ENCODE data around the gene HLA-DQA1.
"Not testable (repeated sequence)": the region's sequence is repeated elsewhere in the genome, so short reads cannot be mapped to it uniquely, and the experiment has no call there.

The HLA-DQA1 gene

GRCh38 chr6:32637219-32637880 lies at the start of gene HLA-DQA1:
HLA-DQA1 (plus strand) TSS chr6:32637406; CDS start chr6:32637459, 53 bp downstream.
- no peak for DNase-seq

DNA sequence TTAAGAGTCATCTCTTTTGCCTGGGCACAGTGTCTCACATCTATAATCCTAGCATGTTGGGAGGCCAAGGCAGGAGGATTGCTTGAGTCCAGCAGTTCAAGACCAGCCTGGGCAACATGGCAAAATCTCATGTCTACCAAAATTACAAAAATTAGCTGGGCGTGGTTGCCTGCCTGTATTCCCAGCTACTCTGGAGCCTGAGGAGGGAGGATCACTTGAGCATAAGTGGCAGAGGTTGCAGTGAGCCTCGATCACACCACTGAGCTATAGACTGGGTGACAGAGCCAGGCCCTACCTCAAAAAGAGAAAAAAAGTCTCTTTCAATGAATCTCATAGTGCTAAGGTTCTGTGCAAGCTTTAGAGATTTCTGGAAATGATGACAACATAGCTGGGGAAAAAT lies 49.0 kb upstream of the HLA-DQA1 start:
- DNase-seq: no peak

DNA sequence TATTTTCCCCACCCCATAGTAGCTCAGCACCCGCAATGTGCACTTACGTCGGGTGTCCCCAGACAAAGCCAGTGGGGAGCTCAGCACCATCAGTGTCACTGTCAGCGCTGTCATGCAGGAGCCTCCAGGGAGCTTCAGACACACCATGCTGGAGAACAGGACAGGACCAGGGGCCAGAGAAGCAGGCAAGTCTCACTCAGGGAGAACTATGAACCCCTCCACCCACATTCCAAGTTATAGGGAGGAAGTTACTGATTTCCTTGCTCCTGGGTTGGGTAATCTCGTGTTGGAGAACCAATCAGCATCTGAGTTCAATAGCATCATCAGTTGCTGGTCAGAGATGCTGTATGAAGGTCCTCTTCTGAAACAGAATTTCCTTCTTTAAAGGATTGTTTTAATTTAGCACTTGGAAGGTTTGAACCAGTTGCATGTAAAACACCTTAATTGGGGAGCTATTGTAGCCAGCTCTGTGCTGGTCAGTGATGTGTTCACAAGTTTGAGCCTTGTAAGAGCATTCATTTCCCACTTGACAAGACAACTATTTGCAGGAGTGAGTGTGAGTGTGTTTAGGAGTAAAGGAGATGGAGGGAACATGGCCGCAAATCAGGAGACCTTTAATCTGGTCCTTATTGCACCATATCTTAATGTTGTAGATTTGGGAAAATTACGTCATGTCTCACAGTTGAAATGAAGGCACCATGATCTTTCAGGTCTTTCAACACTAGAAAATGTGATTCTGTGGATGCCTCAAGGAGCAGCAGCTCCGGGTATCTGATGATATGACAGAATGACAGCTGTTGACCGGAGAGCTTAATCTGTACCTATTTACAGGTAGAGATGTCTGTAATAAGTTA lies 47.4 kb upstream of the HLA-DQA1 start, which contains the start of gene HLA-DRB1:
HLA-DRB1 (minus strand) TSS at position 253 of the 854 bp plus-strand sequence; CDS start at position 147, 106 bp downstream.
- DNase-seq: no peak

- DNase-seq: not testable (repeated sequence)
These were observed 46.5 kb upstream of the HLA-DQA1 start for GRCh38 chr6:32590713-32591112.

DNA sequence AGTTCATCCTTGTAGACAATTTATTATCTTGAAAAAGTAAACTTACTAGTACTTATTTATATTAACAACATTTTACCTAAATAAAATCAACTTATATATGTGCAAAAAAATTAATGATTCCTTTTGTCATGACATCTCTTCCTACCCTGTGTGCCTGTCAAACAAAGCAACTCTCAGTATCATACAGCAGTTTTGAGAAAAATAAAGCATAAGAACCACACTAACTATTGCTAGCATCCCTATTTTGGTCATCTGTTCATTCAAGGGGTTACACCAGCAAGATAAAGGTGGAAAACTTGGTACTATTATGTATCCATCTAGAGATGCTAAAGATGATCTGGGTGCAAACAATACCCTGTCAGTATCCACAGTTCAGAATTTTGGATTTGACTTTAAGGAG lies 40.2 kb upstream of the HLA-DQA1 start:
- DNase-seq: no peak

- no peak for DNase-seq
These were observed 34.8 kb upstream of the HLA-DQA1 start for GRCh38 chr6:32602383-32602782.

GRCh38 chr6:32603222-32603621 lies 34.0 kb upstream of the HLA-DQA1 start:
- no peak for DNase-seq

- no peak for DNase-seq
These were observed 33.3 kb upstream of the HLA-DQA1 start for GRCh38 chr6:32603888-32604287.

- no peak for DNase-seq
These were observed 32.8 kb upstream of the HLA-DQA1 start for GRCh38 chr6:32604434-32604877.

DNA sequence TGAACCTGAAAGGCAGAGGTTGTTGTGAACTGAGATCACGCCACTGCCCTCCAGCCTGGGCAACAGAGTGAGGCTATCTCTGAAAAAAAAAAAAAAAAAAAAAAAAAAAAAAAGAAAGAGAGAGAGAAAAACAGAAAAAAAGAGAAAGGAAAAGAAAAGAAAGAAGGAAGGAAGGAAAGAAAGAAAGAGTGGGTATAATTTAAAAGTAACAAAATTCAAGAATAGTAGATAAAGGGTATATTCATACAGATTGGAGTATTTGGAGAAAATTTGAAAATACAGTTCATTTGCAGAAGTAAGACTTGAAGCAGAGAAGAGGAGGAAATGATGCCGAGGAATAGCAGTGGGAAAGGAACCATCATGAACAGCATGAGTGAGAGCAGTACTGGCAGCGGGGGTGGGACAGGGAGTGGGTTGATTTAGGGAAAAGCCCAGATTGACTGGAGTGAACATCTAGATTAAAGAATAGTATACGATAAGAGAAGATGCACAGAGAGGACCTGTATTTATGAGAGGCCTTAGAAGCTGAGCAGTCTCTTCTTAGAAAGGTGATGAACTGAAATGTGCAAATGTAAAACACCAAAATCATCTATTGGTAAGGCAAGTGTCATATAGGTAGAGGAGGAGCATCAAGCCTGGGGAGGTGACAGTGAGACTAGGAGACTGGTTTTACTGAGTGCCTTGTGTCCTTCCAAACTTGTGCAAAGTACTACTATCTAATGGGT lies 29.8 kb upstream of the HLA-DQA1 start:
- no peak for DNase-seq

- DNase-seq: no peak
These were observed 29.3 kb upstream of the HLA-DQA1 start for GRCh38 chr6:32607988-32608298.

DNA sequence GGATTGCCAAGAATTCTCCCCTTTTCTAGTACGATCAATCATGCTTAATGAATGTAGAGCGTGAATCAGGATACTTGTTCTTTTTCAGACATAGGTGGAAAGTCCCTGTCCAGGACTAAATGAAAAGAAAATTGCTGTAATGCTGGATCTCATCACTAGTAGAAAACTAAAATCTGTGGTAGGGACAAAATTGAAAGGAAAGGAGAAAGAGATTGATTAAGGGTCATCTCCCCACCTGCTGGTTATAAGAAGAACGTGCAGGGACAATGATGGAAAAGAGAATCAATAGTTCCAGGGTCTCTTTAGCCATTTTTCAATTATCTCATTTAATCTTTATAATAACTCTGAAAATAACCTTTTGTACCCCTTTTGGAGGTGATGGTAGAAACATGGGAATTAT lies 28.8 kb upstream of the HLA-DQA1 start:
- DNase-seq: no peak

DNA sequence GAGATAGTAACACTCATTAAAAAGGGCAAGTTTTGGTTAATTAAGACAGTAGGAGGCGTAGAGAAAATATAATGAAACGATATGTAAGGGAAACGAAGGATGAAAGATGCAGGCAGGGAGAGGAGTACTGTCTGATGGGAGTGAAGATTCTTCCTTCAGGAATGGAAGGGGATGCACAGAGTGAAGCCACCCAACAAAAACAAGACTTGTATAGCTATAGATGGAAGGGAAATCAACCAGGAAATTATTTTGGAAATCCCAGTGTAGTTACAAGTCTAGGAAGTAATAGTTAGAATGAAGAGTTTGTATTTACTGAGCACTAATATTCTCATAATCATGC lies 27.8 kb upstream of the HLA-DQA1 start:
- no peak for DNase-seq

GRCh38 chr6:32609731-32610640 lies 27.2 kb upstream of the HLA-DQA1 start:
- peak; percentile 3 for DNase-seq

GRCh38 chr6:32610682-32611296 lies 26.4 kb upstream of the HLA-DQA1 start:
- no peak for DNase-seq

DNA sequence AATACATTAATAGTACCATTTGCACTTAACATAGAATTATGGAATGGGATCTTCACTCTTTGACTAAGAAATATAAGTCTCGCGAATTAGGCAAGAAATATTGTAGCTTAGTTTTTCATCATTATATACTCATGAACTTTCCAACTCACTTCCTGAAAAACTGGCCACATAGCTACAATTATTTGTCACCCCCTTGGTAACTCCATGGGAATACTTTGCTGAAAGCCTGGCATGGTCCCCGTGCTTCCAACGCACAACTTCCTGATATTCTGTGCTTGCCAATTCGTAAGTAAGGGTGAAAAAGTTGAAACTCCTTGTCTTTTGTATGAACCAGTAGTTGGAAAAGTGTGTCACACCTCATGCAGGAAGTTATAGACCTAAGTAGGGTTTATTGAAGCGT lies 23.7 kb upstream of the HLA-DQA1 start:
- no peak for DNase-seq

DNA sequence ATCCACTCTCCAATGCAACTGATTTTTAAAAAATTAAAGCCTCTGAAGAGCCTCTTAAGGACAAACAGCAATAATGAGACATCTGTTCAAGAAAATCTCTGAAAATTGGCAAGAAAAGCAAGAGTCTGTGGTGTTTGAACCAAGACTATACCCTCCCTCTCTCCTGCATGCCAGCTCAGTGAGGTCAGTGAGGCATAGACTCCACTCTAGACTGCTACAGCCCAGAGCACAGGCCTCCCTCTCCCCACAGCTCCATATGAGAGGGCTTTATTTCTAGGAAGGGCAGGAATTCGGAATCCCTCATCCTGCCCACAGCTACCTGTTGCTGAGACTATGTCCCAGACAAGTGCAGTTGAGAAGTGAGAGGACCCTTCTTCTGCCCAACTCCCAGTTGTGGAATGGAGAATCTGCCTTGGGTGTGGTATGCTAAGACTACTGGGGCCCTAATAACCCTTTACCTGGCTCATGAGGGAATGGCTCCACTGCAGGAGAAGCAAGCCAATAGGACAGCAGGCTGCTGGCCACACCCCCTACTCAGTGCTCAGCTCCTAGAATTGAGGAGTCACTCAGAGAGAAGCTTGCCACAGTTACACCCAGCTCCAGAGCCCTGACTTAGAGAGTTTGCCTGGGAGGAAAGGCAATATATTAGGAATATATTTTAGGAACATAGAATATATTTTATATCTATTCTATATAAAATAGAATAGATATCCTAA lies 22.7 kb upstream of the HLA-DQA1 start:
- no peak for DNase-seq

DNA sequence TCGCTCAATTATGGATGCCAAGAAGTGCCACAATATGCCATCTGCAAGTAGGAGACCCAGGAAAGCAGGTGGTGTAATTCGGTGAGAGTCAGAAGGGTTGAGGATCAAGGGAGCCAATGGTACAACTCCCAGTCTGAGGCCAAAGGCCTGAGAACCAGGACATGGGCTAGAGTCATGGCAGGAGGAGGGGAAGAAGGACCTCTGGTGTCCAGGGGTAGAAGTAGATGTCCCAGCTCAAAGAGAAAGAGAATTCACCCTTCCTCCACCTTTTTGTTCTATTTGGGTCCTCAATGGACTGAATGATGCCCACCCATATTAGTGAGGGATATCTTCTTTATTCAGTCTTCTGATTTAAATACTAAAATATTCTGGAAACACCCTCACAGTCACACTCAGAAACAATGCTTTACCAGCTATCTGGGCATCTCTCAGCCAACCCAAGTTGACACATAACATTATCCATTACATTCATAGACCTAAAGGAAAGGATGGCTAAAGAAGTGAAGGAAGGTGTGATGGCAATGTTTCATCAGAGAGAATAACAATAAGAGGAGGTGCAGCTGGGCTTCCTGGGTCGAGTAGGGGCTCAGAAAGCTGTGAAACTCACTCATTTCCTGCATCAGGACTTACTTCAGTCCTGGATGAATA lies 21.2 kb upstream of the HLA-DQA1 start:
- no peak for DNase-seq

GRCh38 chr6:32617751-32618150 lies 19.5 kb upstream of the HLA-DQA1 start:
- no peak for DNase-seq

GRCh38 chr6:32621372-32621771 lies 15.8 kb upstream of the HLA-DQA1 start:
- no peak for DNase-seq

All from NCI-H1436 treated with DMSO at 0.1 percent for 48 hours (cell line).